ENCODE results near the gene TGIF2. TPM values are rescaled to one million over a fixed set of nuclear protein-coding genes. Genes with fewer than 3 reads are reported as not detected.

The TGIF2 gene
- total RNA-seq, 2 donors from 2014 or later, result 5.6 to 7.3 TPM

GRCh38 chr20:36585410-36586125 is 12.2 kb downstream of the TGIF2 start:
- intact Hi-C loops (cut with DNase I), result no loop called here
- Histone ChIP-seq H3K9me3 (no peaks in the 10 kb centered on the region), H3K27me3 (no peaks in the 10 kb centered on the region), H3K27ac (no peak overlapping the region), H3K4me3 (no peak overlapping the region), H3K9ac (ENCODE audit: low read depth in 2 of 2, low read length in 2 of 2) (no peak overlapping the region), H3K4me1 (no peaks in the 10 kb centered on the region), H3K36me3 (no peaks in the 10 kb centered on the region)
- no peak for DNase-seq
- TF ChIP-seq CTCF (IDR thresholded peaks at IDR 0.05), result no peak

- Histone ChIP-seq H3K9ac (ENCODE audit: low read depth in 2 of 2, low read length in 2 of 2) (no peak overlapping the region), H3K4me3 (no peak overlapping the region), H3K36me3 (no peaks in the 10 kb centered on the region), H3K4me1 (no peaks in the 10 kb centered on the region), H3K27me3 (no peaks in the 10 kb centered on the region), H3K27ac (no peak overlapping the region), H3K9me3 (no peaks in the 10 kb centered on the region)
- intact Hi-C loops (cut with DNase I), result no loop called here
- TF ChIP-seq CTCF (IDR thresholded peaks at IDR 0.05), result no peak
- no peak for DNase-seq
Measured at GRCh38 chr20:36587388-36588070, 14.1 kb downstream of the TGIF2 start.

- intact Hi-C loops (cut with DNase I), result loop anchor here (5.0 kb wide), 1 partner anchor 34 kb away; no protein-coding TSS in a partner anchor
- no peak overlapping the region for H3K9ac ChIP-seq (ENCODE audit: low read depth in 2 of 2, low read length in 2 of 2)
- no peaks in the 10 kb centered on the region for H3K36me3 ChIP-seq
- no peak overlapping the region for H3K4me3 ChIP-seq
- H3K27me3 ChIP-seq, result no peaks in the 10 kb centered on the region
- no peak for DNase-seq
- H3K27ac ChIP-seq, result no peak overlapping the region
- no peak for TF ChIP-seq CTCF (IDR thresholded peaks at IDR 0.05)
- no peaks in the 10 kb centered on the region for H3K9me3 ChIP-seq
- H3K4me1 ChIP-seq, result no peaks in the 10 kb centered on the region
Measured at GRCh38 chr20:36591281-36591680, 17.9 kb downstream of the TGIF2 start.

GRCh38 chr20:36591854-36592641 is 18.7 kb downstream of the TGIF2 start:
- intact Hi-C loops (cut with DNase I), result loop anchor here (5.0 kb wide), 1 partner anchor 35 kb away; no protein-coding TSS in a partner anchor
- Histone ChIP-seq H3K4me3 (no peak overlapping the region), H3K9me3 (no peaks in the 10 kb centered on the region), H3K27me3 (no peaks in the 10 kb centered on the region), H3K36me3 (no peaks in the 10 kb centered on the region), H3K9ac (ENCODE audit: low read depth in 2 of 2, low read length in 2 of 2) (no peak overlapping the region), H3K27ac (no peak overlapping the region), H3K4me1 (no peaks in the 10 kb centered on the region)
- no peak for DNase-seq
- peak; percentile 17 for TF ChIP-seq CTCF (IDR thresholded peaks at IDR 0.05)

GRCh38 chr20:36593347-36593929 is 20.0 kb downstream of the TGIF2 start:
- TF ChIP-seq CTCF (IDR thresholded peaks at IDR 0.05), result no peak

More at GRCh38 chr20:36593347-36593929, 20.0 kb downstream of the TGIF2 start:
- Histone ChIP-seq H3K9ac (ENCODE audit: low read depth in 2 of 2, low read length in 2 of 2) (no peak overlapping the region), H3K4me3 (no peak overlapping the region), H3K27me3 (no peaks in the 10 kb centered on the region), H3K27ac (no peak overlapping the region), H3K4me1 (no peaks in the 10 kb centered on the region), H3K9me3 (no peaks in the 10 kb centered on the region), H3K36me3 (no peaks in the 10 kb centered on the region)
- intact Hi-C loops (cut with DNase I), result loop anchor here (5.0 kb wide), 1 partner anchor 36 kb away; no protein-coding TSS in a partner anchor
- DNase-seq, result no peak
